Mesenchymal stem cell (in vitro differentiated cells and primary cell): ENCODE measurements around the gene DPEP2NB.
A peak's percentile ranks its signal among the peaks of the same experiment; 100 is the strongest.

Source experiments
- DNase-seq: peaks from one replicate; pipeline ENCODE4 v3.0.0-alpha.2; 2013
- H2AFZ ChIP-seq: one replicate; pipeline ENCODE4 v1.6.1; 2013; ENCODE audit warnings: low read depth, mild to moderate bottlenecking, control low read depth, inconsistent platforms, low read length, moderate library complexity
- H2AK5ac ChIP-seq: 2 replicates; pipeline ENCODE4 v1.6.1; 2013; ENCODE audit warnings: low read length, moderate library complexity, mild to moderate bottlenecking, inconsistent platforms; ENCODE audit not compliant: severe bottlenecking
- H2BK120ac ChIP-seq: one replicate; pipeline ENCODE4 v1.6.1; 2013; ENCODE audit warnings: low read depth, mild to moderate bottlenecking, inconsistent platforms, low read length, moderate library complexity
- H2BK12ac ChIP-seq, 2 experiments: one replicate each; pipeline ENCODE4 v1.6.1; 2013; ENCODE audit warnings: inconsistent platforms in 2 of 2, low read length in 2 of 2, mild to moderate bottlenecking in 2 of 2, moderate library complexity in 2 of 2, control low read depth in 1 of 2
- H2BK15ac ChIP-seq: one replicate; pipeline ENCODE4 v1.6.1; 2013; ENCODE audit warnings: mild to moderate bottlenecking, low read depth, inconsistent platforms; ENCODE audit not compliant: poor library complexity, severe bottlenecking
- H2BK5ac ChIP-seq: 2 replicates; pipeline ENCODE4 v1.6.1; 2013; ENCODE audit warnings: low read depth, mild to moderate bottlenecking, low read length, control low read depth, inconsistent platforms; ENCODE audit not compliant: poor library complexity, severe bottlenecking
- H3K14ac ChIP-seq, 2 experiments: one replicate each; pipeline ENCODE4 v1.6.1; 2013; ENCODE audit warnings: inconsistent platforms in 2 of 2, low read length in 2 of 2, control low read depth in 1 of 2, mild to moderate bottlenecking in 1 of 2, moderate library complexity in 1 of 2
- H3K18ac ChIP-seq, 2 experiments: one replicate each; pipeline ENCODE4 v1.6.1; 2013; ENCODE audit warnings: inconsistent platforms in 2 of 2, low read length in 2 of 2, control low read depth in 1 of 2, low read depth in 1 of 2, mild to moderate bottlenecking in 1 of 2
- H3K23ac ChIP-seq, 2 experiments: one replicate each; pipeline ENCODE4 v1.6.1; 2013; ENCODE audit warnings: inconsistent platforms in 2 of 2, low read length in 2 of 2, mild to moderate bottlenecking in 2 of 2, moderate library complexity in 2 of 2, control low read depth in 1 of 2
- H3K27ac ChIP-seq: 2 replicates; pipeline ENCODE4 v1.5.1; 2013; ENCODE audit warnings: mild to moderate bottlenecking, moderate library complexity, low read length, control low read depth, inconsistent platforms; ENCODE audit not compliant: poor library complexity, severe bottlenecking
- H3K27me3 ChIP-seq, 2 experiments: 2 replicates each; pipeline versions ENCODE4 v1.6.1 to v1.7.0; 2013; ENCODE audit warnings: low read length in 2 of 2, mild to moderate bottlenecking in 2 of 2, moderate library complexity in 2 of 2, control low read depth in 1 of 2, inconsistent platforms in 1 of 2; ENCODE audit not compliant: control insufficient read depth in 1 of 2, insufficient read depth in 1 of 2
- H3K36me3 ChIP-seq, 2 experiments: 2 replicates each; pipeline versions ENCODE4 v1.6.1 to v1.7.0; 2013; ENCODE audit warnings: low read length in 2 of 2, control low read depth in 1 of 2, inconsistent platforms in 1 of 2, low read depth in 1 of 2, mild to moderate bottlenecking in 1 of 2; ENCODE audit not compliant: insufficient read depth in 2 of 2, control insufficient read depth in 1 of 2
- H3K4ac ChIP-seq, 2 experiments: one replicate each; pipeline ENCODE4 v1.6.1; 2013; ENCODE audit warnings: inconsistent platforms in 2 of 2, low read length in 2 of 2, mild to moderate bottlenecking in 2 of 2, moderate library complexity in 2 of 2, control low read depth in 1 of 2, low read depth in 1 of 2
- H3K4me1 ChIP-seq: 2 replicates; pipeline ENCODE4 v1.6.1; 2013; ENCODE audit warnings: low read depth, low read length, control low read depth; ENCODE audit not compliant: control insufficient read depth, insufficient read depth
- H3K4me2 ChIP-seq: 2 replicates; pipeline ENCODE4 v1.6.1; 2013; ENCODE audit warnings: low read length, mild to moderate bottlenecking, inconsistent platforms; ENCODE audit not compliant: poor library complexity, severe bottlenecking
- H3K4me3 ChIP-seq, 2 experiments: 2 replicates each; pipeline versions ENCODE4 v1.5.1 to v1.7.0; 2013; ENCODE audit warnings: low read length in 2 of 2, mild to moderate bottlenecking in 2 of 2, control low read depth in 1 of 2, low read depth in 1 of 2; ENCODE audit not compliant: insufficient read depth in 1 of 2
- H3K79me1 ChIP-seq: replicated peaks from 2 replicates; pipeline ENCODE4 v1.6.1; 2013; ENCODE audit warnings: mild to moderate bottlenecking, control low read depth, low read length, inconsistent platforms; ENCODE audit not compliant: poor library complexity, severe bottlenecking
- H3K9ac ChIP-seq: 2 replicates; pipeline ENCODE4 v1.7.0; 2013; ENCODE audit warnings: mild to moderate bottlenecking, low read length, moderate library complexity
- H3K9me3 ChIP-seq: 2 replicates; pipeline ENCODE4 v1.7.0; 2013; ENCODE audit warnings: mild to moderate bottlenecking, low read length; ENCODE audit not compliant: control insufficient read depth
- H4K8ac ChIP-seq: one replicate; pipeline ENCODE4 v1.6.1; 2013; ENCODE audit warnings: inconsistent platforms, mild to moderate bottlenecking, low read length, moderate library complexity
- H4K91ac ChIP-seq: one replicate; pipeline ENCODE4 v1.6.1; 2013; ENCODE audit warnings: mild to moderate bottlenecking, low read length, inconsistent platforms
- WGBS: methylation state at CpG from one replicate; pipeline ENCODE4 v1.1.7; 2013; ENCODE audit warnings: mixed read lengths; 5-methylcytosine and 5-hydroxymethylcytosine counted together

DPEP2NB gene

GRCh38 chr16:68005786-68006286, 9.9 kb downstream of the DPEP2NB start:
- no peak overlapping the region for H2BK120ac ChIP-seq
- H3K36me3 ChIP-seq: no peaks in the 10 kb centered on the region
- peaks cover 0 to 16% of the 10 kb centered on the region in 2 experiments for H3K27me3 ChIP-seq
- peak overlapping the region; percentile 3 for H4K91ac ChIP-seq
- peaks cover 1% of the 10 kb centered on the region for H3K4me1 ChIP-seq
- no peak overlapping the region for H2BK5ac ChIP-seq
- H4K8ac ChIP-seq: peak overlapping the region; percentile 82
- no peak overlapping the region for H3K27ac ChIP-seq
- 66% methylated on average over 5 of the region's 6 CpGs for WGBS
- H3K14ac ChIP-seq: no peak overlapping the region
- H3K9me3 ChIP-seq: no peaks in the 10 kb centered on the region
- H3K23ac ChIP-seq: no peak overlapping the region
- no peak overlapping the region for H2AFZ ChIP-seq
- H2BK12ac ChIP-seq: no peak overlapping the region
- H3K4me2 ChIP-seq: no peak overlapping the region
- no peak for DNase-seq
- no peak overlapping the region for H2BK15ac ChIP-seq
- H3K4ac ChIP-seq: peak overlapping the region in 1 of 2 experiments; percentile 5
- H3K18ac ChIP-seq: no peak overlapping the region
- H3K4me3 ChIP-seq: no peak overlapping the region
- H3K9ac ChIP-seq: no peak overlapping the region
- no peak overlapping the region for H2AK5ac ChIP-seq
- no peaks in the 10 kb centered on the region for H3K79me1 ChIP-seq

DNA sequence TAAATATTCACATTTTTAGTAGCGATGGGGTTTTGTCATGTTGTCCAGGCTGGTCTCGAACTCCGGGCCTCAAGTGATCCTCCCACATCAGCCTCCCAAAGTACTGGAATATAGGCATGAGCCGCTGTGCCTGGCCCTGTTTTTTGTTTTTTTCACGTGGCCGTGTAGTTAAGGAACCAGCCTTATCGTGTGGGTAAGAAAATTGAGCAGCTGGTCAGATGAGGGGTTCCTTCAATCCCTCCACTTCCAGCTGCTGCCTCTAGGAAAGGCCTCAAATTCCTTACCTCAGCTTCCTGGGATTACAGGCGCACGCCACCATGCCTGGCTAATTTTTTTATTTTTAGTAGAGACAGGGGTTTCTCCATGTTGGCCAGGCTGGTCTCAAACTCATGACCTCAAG, 10.5 kb downstream of the DPEP2NB start:
- no peak overlapping the region for H3K18ac ChIP-seq
- no peaks in the 10 kb centered on the region for H3K79me1 ChIP-seq
- DNase-seq: no peak
- H2BK15ac ChIP-seq: no peak overlapping the region
- H4K91ac ChIP-seq: no peak overlapping the region
- H3K27ac ChIP-seq: no peak overlapping the region
- no peak overlapping the region for H3K23ac ChIP-seq
- H2BK5ac ChIP-seq: no peak overlapping the region
- no peak overlapping the region for H3K4me3 ChIP-seq
- H3K14ac ChIP-seq: no peak overlapping the region
- H4K8ac ChIP-seq: no peak overlapping the region
- peaks cover 0 to 10% of the 10 kb centered on the region in 2 experiments for H3K27me3 ChIP-seq
- no peaks in the 10 kb centered on the region for H3K9me3 ChIP-seq
- no peak overlapping the region for H2AK5ac ChIP-seq
- no peak overlapping the region for H2AFZ ChIP-seq
- H3K4ac ChIP-seq: no peak overlapping the region
- 95% methylated on average over 7 of the region's 9 CpGs for WGBS
- H3K4me2 ChIP-seq: no peak overlapping the region
- H2BK12ac ChIP-seq: no peak overlapping the region
- H2BK120ac ChIP-seq: no peak overlapping the region
- peaks cover 1% of the 10 kb centered on the region for H3K4me1 ChIP-seq
- H3K9ac ChIP-seq: no peak overlapping the region
- no peaks in the 10 kb centered on the region for H3K36me3 ChIP-seq

DNA sequence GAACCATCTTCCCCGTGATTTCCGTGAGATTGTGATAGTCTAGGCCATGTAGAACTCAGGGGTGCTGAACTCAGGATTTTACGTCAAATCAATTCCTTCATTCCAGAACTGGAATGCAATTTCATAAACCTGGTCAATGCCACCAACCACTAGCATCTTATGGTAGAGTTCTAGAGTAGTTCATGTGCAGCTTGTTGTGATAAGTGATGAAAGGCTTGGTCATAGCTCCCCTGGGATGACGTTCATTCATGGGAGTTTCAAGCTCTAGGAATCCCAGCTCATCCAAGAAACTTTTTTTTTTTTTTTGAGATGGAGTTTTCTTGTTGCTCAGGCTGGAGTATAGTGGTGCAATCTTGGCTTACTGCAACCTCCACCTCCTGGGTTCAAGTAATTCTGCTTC, 12.7 kb downstream of the DPEP2NB start:
- Histone ChIP-seq H2BK120ac (no peak overlapping the region), H3K4ac (no peak overlapping the region), H4K8ac (no peak overlapping the region), H2BK5ac (no peak overlapping the region), H3K4me2 (no peak overlapping the region), H4K91ac (no peak overlapping the region), H3K27ac (no peak overlapping the region), H3K36me3 (no peaks in the 10 kb centered on the region), H3K23ac (no peak overlapping the region), H3K27me3 (peaks cover 0 to 4% of the 10 kb centered on the region in 2 experiments), H2BK12ac (no peak overlapping the region), H3K18ac (no peak overlapping the region), H3K14ac (no peak overlapping the region), H3K4me1 (peaks cover 1% of the 10 kb centered on the region), H2AFZ (no peak overlapping the region), H3K9ac (no peak overlapping the region), H3K4me3 (no peak overlapping the region), H3K79me1 (no peaks in the 10 kb centered on the region), H2AK5ac (no peak overlapping the region), H3K9me3 (no peaks in the 10 kb centered on the region), H2BK15ac (no peak overlapping the region)
- DNase-seq: peak; percentile 16
- WGBS: 69% methylated on average over 3 of the region's 4 CpGs

- H2BK15ac ChIP-seq: no peak overlapping the region
- H2BK12ac ChIP-seq: no peak overlapping the region
- 54% methylated on average over 3 of the region's 3 CpGs for WGBS
Measured at GRCh38 chr16:68000450-68000849, 15.3 kb downstream of the DPEP2NB start.

More at GRCh38 chr16:68000450-68000849, 15.3 kb downstream of the DPEP2NB start:
- peaks cover 0 to 4% of the 10 kb centered on the region in 2 experiments for H3K27me3 ChIP-seq
- H3K14ac ChIP-seq: no peak overlapping the region
- H4K91ac ChIP-seq: no peak overlapping the region
- H3K18ac ChIP-seq: no peak overlapping the region
- no peaks in the 10 kb centered on the region for H3K9me3 ChIP-seq
- no peak overlapping the region for H3K9ac ChIP-seq
- no peak overlapping the region for H2BK120ac ChIP-seq
- no peak overlapping the region for H3K4me3 ChIP-seq
- H3K79me1 ChIP-seq: no peaks in the 10 kb centered on the region
- H2AK5ac ChIP-seq: no peak overlapping the region
- H3K4me1 ChIP-seq: no peaks in the 10 kb centered on the region
- peak; percentile 13 for DNase-seq
- H3K27ac ChIP-seq: no peak overlapping the region
- no peaks in the 10 kb centered on the region for H3K36me3 ChIP-seq
- no peak overlapping the region for H4K8ac ChIP-seq
- no peak overlapping the region for H3K4me2 ChIP-seq
- no peak overlapping the region for H3K4ac ChIP-seq
- no peak overlapping the region for H2BK5ac ChIP-seq
- H2AFZ ChIP-seq: no peak overlapping the region
- no peak overlapping the region for H3K23ac ChIP-seq
